Gastroesophageal sphincter (tissue), 3 donors: ENCODE data around the gene ZNF672.

Experiments used
- CTCF ChIP-seq, 4 experiments: fragments of 200-600 bp in 2 of 4; fragments of 450-650 bp in 2 of 4; sonication (generic) in 1 of 4; IDR thresholded peaks; one replicate each; pipeline ENCODE4 v1.5.1; 2017 to 2019; ENCODE audit warnings: antibody characterized with exemption in 4 of 4, mild to moderate bottlenecking in 2 of 4, moderate library complexity in 2 of 4
- POLR2A ChIP-seq, 2 donors: fragments of 450-650 bp; IDR thresholded peaks; one replicate each; pipeline ENCODE4 v1.6.1; 2017; ENCODE audit warnings: antibody characterized with exemption in 2 of 2, mild to moderate bottlenecking in 2 of 2, moderate library complexity in 1 of 2

GRCh38 chr1:248852481-248853405 is 14.7 kb downstream of the ZNF672 start:
- TF ChIP-seq CTCF (IDR thresholded peaks at IDR 0.05) (no peak), POLR2A (IDR thresholded peaks at IDR 0.05) (no peak)
